Measurements from ENCODE around the gene STK4. TPM values are rescaled to one million over a fixed set of nuclear protein-coding genes. Genes with fewer than 3 reads are reported as not detected.

Gene STK4
- total and polyA plus RNA-seq, 2 donors (not counting 3 experiments of a cell fraction or from before 2014, with no cell fraction given), result 9.1 to 29.6 TPM

GRCh38 chr20:44931911-44932310 is 34.4 kb upstream of the STK4 start:
- POLR2A ChIA-PET, result no interaction called here
- Histone ChIP-seq H3K27me3 (ENCODE audit: control insufficient read depth in 2 of 2, insufficient read depth in 2 of 2, low read length in 2 of 2) (no peaks in the 10 kb centered on the region), H3K79me2 (ENCODE audit: control insufficient read depth, insufficient read depth, low read length) (no peaks in the 10 kb centered on the region), H3K9me3 (replicated peaks; ENCODE audit: control insufficient read depth, insufficient read depth, low read length) (no peaks in the 10 kb centered on the region), H4K20me1 (replicated peaks; ENCODE audit: control insufficient read depth, extremely low read depth, insufficient read depth, low read length) (no peaks in the 10 kb centered on the region), H3K9ac (replicated peaks; ENCODE audit: extremely low read depth, insufficient read depth, low read length) (no peak overlapping the region), H3K27ac (ENCODE audit: insufficient read depth, low read depth, low read length) (no peak overlapping the region), H3K36me3 (ENCODE audit: control insufficient read depth in 2 of 2, extremely low read depth in 1 of 2, insufficient read depth in 2 of 2, low read length in 2 of 2) (peaks cover 0 to 5% of the 10 kb centered on the region in 2 experiments), H3K4me2 (ENCODE audit: insufficient read depth, low read length) (no peak overlapping the region), H3K4me1 (ENCODE audit: control insufficient read depth, extremely low read depth, insufficient read depth, low read length) (no peaks in the 10 kb centered on the region), H2AFZ (ENCODE audit: low read depth, low read length) (no peak overlapping the region), H3K9me1 (replicated peaks; ENCODE audit: control insufficient read depth, extremely low read depth, insufficient read depth, low read length) (no peaks in the 10 kb centered on the region), H3K4me3 (replicated peaks in 1 of 3; ENCODE audit: insufficient read depth in 1 of 3, low read depth in 1 of 3, low read length in 3 of 3) (no peak overlapping the region)
- no peak for DNase-seq (ENCODE audit: low read depth, low spot score)
- intact Hi-C loops (cut with micrococcal nuclease) (no loop called here), dilution Hi-C loops (cut with MboI; ENCODE audit: extremely low pct_ligation_motif_present, low sequenced_read_pairs) (no loop called here)
- TF ChIP-seq POLR2A (IDR thresholded peaks at IDR 0.05; ENCODE audit: low read depth, low read length) (no peak), EZH2 (IDR thresholded peaks at IDR 0.05; ENCODE audit: borderline replicate concordance, low read depth, low read length, severe bottlenecking) (no peak)
- CTCF ChIA-PET, result no interaction called here
- no TSS peak for BruUV-seq (replicated peaks)
- FAIRE-seq, result no peak

DNA sequence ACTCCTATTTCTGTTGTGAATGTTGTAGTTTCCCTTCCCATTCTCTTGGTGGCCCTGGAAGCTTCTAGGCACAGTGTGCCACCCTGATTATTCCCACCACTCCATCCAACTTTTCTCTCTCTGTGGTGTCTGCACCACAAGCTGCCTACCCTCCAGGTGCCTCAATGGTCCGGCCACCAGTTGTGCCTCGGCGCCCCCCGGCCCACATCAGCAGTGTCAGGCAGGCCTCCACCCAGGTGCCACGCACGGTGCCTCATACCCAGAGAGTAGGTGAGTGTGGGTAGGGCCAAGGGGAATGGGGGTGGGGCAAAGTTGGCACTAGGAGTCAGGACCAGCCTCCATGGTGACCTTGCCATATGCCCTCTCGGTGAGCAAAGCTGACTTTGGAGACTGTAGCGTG is 33.4 kb upstream of the STK4 start:
- no peaks in the 10 kb centered on the region for H3K27me3 ChIP-seq (ENCODE audit: control insufficient read depth in 2 of 2, insufficient read depth in 2 of 2, low read length in 2 of 2)
- FAIRE-seq (no peak), DNase-seq (ENCODE audit: low read depth, low spot score) (no peak)
- dilution Hi-C loops (cut with MboI; ENCODE audit: extremely low pct_ligation_motif_present, low sequenced_read_pairs) (no loop called here), intact Hi-C loops (cut with micrococcal nuclease) (no loop called here)
- BruUV-seq (replicated peaks), result no TSS peak
- H3K9ac ChIP-seq (replicated peaks; ENCODE audit: extremely low read depth, insufficient read depth, low read length), result no peak overlapping the region
- no peaks in the 10 kb centered on the region for H4K20me1 ChIP-seq (replicated peaks; ENCODE audit: control insufficient read depth, extremely low read depth, insufficient read depth, low read length)
- H2AFZ ChIP-seq (ENCODE audit: low read depth, low read length), result no peak overlapping the region
- no peak for TF ChIP-seq JUN (IDR thresholded peaks at IDR 0.05; ENCODE audit: borderline replicate concordance, insufficient read depth, insufficient read length, low read depth)
- TF ChIP-seq, protein P1, sequence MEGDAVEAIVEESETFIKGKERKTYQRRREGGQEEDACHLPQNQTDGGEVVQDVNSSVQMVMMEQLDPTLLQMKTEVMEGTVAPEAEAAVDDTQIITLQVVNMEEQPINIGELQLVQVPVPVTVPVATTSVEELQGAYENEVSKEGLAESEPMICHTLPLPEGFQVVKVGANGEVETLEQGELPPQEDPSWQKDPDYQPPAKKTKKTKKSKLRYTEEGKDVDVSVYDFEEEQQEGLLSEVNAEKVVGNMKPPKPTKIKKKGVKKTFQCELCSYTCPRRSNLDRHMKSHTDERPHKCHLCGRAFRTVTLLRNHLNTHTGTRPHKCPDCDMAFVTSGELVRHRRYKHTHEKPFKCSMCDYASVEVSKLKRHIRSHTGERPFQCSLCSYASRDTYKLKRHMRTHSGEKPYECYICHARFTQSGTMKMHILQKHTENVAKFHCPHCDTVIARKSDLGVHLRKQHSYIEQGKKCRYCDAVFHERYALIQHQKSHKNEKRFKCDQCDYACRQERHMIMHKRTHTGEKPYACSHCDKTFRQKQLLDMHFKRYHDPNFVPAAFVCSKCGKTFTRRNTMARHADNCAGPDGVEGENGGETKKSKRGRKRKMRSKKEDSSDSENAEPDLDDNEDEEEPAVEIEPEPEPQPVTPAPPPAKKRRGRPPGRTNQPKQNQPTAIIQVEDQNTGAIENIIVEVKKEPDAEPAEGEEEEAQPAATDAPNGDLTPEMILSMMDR (IDR thresholded peaks at IDR 0.05; ENCODE audit: extremely low read depth in 1 of 2, insufficient read depth in 1 of 2, low read depth in 1 of 2, low read length in 2 of 2), result no peak
- no peak for TF ChIP-seq GATA2 (IDR thresholded peaks at IDR 0.05; ENCODE audit: insufficient read depth, insufficient read length, low read depth, low read length)
- TF ChIP-seq, protein P2, sequence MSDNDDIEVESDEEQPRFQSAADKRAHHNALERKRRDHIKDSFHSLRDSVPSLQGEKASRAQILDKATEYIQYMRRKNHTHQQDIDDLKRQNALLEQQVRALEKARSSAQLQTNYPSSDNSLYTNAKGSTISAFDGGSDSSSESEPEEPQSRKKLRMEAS (IDR thresholded peaks at IDR 0.05; ENCODE audit: insufficient read depth, insufficient read length), result no peak
- H3K36me3 ChIP-seq (ENCODE audit: control insufficient read depth in 2 of 2, extremely low read depth in 1 of 2, insufficient read depth in 2 of 2, low read length in 2 of 2), result peaks cover 0 to 5% of the 10 kb centered on the region in 2 experiments
- no peak overlapping the region for H3K27ac ChIP-seq (ENCODE audit: insufficient read depth, low read depth, low read length)
- H3K9me3 ChIP-seq (replicated peaks; ENCODE audit: control insufficient read depth, insufficient read depth, low read length), result no peaks in the 10 kb centered on the region
- ChIA-PET POLR2A (no interaction called here), CTCF (no interaction called here)
- H3K79me2 ChIP-seq (ENCODE audit: control insufficient read depth, insufficient read depth, low read length), result no peaks in the 10 kb centered on the region
- H3K4me3 ChIP-seq (replicated peaks in 1 of 3; ENCODE audit: insufficient read depth in 1 of 3, low read depth in 1 of 3, low read length in 3 of 3), result no peak overlapping the region
- no peaks in the 10 kb centered on the region for H3K4me1 ChIP-seq (ENCODE audit: control insufficient read depth, extremely low read depth, insufficient read depth, low read length)
- H3K4me2 ChIP-seq (ENCODE audit: insufficient read depth, low read length), result no peak overlapping the region
- no peaks in the 10 kb centered on the region for H3K9me1 ChIP-seq (replicated peaks; ENCODE audit: control insufficient read depth, extremely low read depth, insufficient read depth, low read length)

All from endothelial cell of umbilical vein (primary cell).